ENCODE data around the gene FOXR1. TPM values are rescaled to one million over a fixed set of nuclear protein-coding genes. Genes with fewer than 3 reads are reported as not detected.

FOXR1 gene
- total RNA-seq, 1 experiment from 2014 or later = not detected

DNA sequence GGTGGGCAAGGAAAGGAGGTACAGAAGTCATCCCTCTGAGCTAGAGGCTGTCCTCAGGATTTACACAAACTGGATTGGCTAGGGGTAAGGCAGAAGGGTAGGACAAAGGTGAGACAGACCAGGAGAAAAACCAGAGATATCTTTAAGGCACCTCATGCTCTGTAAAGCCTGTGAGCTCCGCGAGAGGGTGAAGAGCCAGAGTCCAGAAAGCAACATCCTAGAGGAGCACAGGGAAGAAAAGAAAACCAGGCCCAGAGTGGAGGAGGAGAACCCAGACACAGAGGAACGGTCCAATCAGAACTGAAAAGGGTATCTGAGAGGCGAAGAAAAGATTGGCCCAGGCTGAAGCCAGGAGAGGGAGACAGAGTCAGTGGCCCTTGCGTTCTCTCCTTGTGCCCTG is 54.0 kb downstream of the FOXR1 start:
- no peak for ATAC-seq
- peak overlapping the region; percentile 70 for H3K27ac Mint-ChIP-seq
- H3K27me3 Mint-ChIP-seq (ENCODE audit: low read depth) = no peaks in the 10 kb centered on the region
- no peaks in the 10 kb centered on the region for H3K9me3 Mint-ChIP-seq
- DNase-seq (ENCODE audit: low spot score) = no peak
- CTCF ChIA-PET = no interaction called here
- no peak overlapping the region for H3K4me3 Mint-ChIP-seq
- peaks cover 56% of the 10 kb centered on the region for H3K36me3 Mint-ChIP-seq
- POLR2A ChIA-PET = no interaction called here
- TF ChIP-seq PRDM15 (CRISPR knock-in tag; IDR thresholded peaks at IDR 0.05) = no peak
- TF ChIP-seq FOXK1 (CRISPR knock-in tag; IDR thresholded peaks at IDR 0.05) = no peak
- no peak for TF ChIP-seq E2F4 (CRISPR knock-in tag; IDR thresholded peaks at IDR 0.05; ENCODE audit: borderline replicate concordance, low read depth)
- no peak for TF ChIP-seq FOXP1 (CRISPR knock-in tag; IDR thresholded peaks at IDR 0.05; ENCODE audit: borderline replicate concordance)
- no peak for TF ChIP-seq ZMAT4 (CRISPR knock-in tag; IDR thresholded peaks at IDR 0.05)
- TF ChIP-seq SMAD4 (CRISPR knock-in tag; IDR thresholded peaks at IDR 0.05) = no peak
- TF ChIP-seq, protein P1, sequence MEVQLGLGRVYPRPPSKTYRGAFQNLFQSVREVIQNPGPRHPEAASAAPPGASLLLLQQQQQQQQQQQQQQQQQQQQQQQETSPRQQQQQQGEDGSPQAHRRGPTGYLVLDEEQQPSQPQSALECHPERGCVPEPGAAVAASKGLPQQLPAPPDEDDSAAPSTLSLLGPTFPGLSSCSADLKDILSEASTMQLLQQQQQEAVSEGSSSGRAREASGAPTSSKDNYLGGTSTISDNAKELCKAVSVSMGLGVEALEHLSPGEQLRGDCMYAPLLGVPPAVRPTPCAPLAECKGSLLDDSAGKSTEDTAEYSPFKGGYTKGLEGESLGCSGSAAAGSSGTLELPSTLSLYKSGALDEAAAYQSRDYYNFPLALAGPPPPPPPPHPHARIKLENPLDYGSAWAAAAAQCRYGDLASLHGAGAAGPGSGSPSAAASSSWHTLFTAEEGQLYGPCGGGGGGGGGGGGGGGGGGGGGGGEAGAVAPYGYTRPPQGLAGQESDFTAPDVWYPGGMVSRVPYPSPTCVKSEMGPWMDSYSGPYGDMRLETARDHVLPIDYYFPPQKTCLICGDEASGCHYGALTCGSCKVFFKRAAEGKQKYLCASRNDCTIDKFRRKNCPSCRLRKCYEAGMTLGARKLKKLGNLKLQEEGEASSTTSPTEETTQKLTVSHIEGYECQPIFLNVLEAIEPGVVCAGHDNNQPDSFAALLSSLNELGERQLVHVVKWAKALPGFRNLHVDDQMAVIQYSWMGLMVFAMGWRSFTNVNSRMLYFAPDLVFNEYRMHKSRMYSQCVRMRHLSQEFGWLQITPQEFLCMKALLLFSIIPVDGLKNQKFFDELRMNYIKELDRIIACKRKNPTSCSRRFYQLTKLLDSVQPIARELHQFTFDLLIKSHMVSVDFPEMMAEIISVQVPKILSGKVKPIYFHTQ (CRISPR knock-in tag; IDR thresholded peaks at IDR 0.05) = no peak
- TF ChIP-seq RELA (CRISPR knock-in tag; IDR thresholded peaks at IDR 0.05; ENCODE audit: borderline replicate concordance) = no peak
- no peak for TF ChIP-seq JAZF1 (CRISPR knock-in tag; IDR thresholded peaks at IDR 0.05)
- TF ChIP-seq TCF7 (CRISPR knock-in tag; IDR thresholded peaks at IDR 0.05; ENCODE audit: low read depth) = no peak
- TF ChIP-seq, protein P2, sequence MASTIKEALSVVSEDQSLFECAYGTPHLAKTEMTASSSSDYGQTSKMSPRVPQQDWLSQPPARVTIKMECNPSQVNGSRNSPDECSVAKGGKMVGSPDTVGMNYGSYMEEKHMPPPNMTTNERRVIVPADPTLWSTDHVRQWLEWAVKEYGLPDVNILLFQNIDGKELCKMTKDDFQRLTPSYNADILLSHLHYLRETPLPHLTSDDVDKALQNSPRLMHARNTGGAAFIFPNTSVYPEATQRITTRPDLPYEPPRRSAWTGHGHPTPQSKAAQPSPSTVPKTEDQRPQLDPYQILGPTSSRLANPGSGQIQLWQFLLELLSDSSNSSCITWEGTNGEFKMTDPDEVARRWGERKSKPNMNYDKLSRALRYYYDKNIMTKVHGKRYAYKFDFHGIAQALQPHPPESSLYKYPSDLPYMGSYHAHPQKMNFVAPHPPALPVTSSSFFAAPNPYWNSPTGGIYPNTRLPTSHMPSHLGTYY (CRISPR knock-in tag; IDR thresholded peaks at IDR 0.05) = no peak
- no peak for TF ChIP-seq RORB (CRISPR knock-in tag; IDR thresholded peaks at IDR 0.05)
- TF ChIP-seq NR1H2 (CRISPR knock-in tag; IDR thresholded peaks at IDR 0.05) = no peak
- no peak for TF ChIP-seq SMAD3 (CRISPR knock-in tag; IDR thresholded peaks at IDR 0.05; ENCODE audit: borderline replicate concordance)
- peaks cover 19% of the 10 kb centered on the region for H3K4me1 Mint-ChIP-seq

- CTCF ChIA-PET = interaction anchor here (0.6 kb wide), 1 partner anchor 416 kb away, joined by 3 read pairs; no protein-coding TSS in a partner anchor
- Mint-ChIP-seq H3K27me3 (ENCODE audit: low read depth) (no peaks in the 10 kb centered on the region), H3K4me1 (peaks cover 19% of the 10 kb centered on the region), H3K9me3 (no peaks in the 10 kb centered on the region), H3K4me3 (no peak overlapping the region), H3K36me3 (peaks cover 54% of the 10 kb centered on the region), H3K27ac (peak overlapping the region; percentile 70; the same call in 1 of the 2 replicates)
- ATAC-seq = no peak
- no peak for DNase-seq (ENCODE audit: low spot score)
- POLR2A ChIA-PET = interaction anchor here (1.2 kb wide), 1 partner anchor 69 kb away, joined by 3 read pairs; a partner anchor contains a TSS
- no peak for TF ChIP-seq ELF4 (CRISPR knock-in tag; IDR thresholded peaks at IDR 0.05; ENCODE audit: low read depth)
- no peak for TF ChIP-seq ZNF416 (CRISPR knock-in tag; IDR thresholded peaks at IDR 0.05)
- no peak for TF ChIP-seq PRRX2 (CRISPR knock-in tag; IDR thresholded peaks at IDR 0.05)
- TF ChIP-seq CREB1 (CRISPR knock-in tag; IDR thresholded peaks at IDR 0.05) = no peak
- TF ChIP-seq, protein P3, sequence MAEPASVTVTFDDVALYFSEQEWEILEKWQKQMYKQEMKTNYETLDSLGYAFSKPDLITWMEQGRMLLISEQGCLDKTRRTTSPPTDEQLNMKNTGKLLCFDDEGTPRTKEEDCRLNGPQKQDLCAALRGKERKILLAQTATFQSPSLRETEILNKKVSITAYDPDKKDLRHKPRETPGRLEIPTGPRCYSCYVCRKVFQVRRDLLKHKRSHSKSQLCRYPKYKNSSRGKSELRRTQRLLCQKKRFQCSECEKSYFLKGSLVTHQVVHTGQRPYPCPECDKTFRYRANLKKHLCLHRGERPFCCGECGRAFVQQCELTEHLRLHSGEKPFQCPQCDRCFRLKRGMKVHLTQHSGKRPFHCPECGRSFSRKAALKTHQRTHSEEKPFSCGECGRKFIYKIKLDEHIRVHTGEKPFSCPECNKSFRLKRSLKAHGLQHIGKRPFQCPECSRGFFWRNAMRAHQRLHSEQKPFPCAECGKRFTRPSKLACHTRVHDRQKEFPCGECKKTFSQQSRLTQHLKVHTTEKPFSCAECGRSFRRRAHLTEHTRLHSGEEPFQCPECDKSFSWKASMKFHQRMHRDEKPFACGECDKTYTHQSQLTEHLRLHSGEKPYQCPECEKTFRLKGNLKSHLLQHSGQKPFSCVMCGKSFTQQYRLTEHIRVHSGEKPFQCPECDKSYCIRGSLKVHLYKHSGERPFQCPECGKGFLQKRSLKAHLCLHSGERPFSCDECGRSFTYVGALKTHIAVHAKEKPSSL (CRISPR knock-in tag; conservative IDR thresholded peaks at IDR 0.05) = no peak
- no peak for TF ChIP-seq STAT6 (CRISPR knock-in tag; conservative IDR thresholded peaks at IDR 0.05; ENCODE audit: low read depth)
Observed at GRCh38 chr11:119025978-119026766, 54.6 kb downstream of the FOXR1 start.

Data from WTC11 (cell line).